Fibroblast of the aortic adventitia (primary cell): ENCODE measurements around the gene CTNNA2. TPM values are rescaled to one million over a fixed set of nuclear protein-coding genes. Genes with fewer than 3 reads are reported as not detected.
A peak's percentile ranks its signal among the peaks of the same experiment; 100 is the strongest.

Source experiments
- DNase-seq: peaks from one replicate; pipeline ENCODE4 v3.0.0-alpha.2; 2010; ENCODE audit warnings: low read depth
- H3K4me3 ChIP-seq: 2 replicates; pipeline ENCODE4 v1.5.1; 2011; ENCODE audit warnings: low read depth, mild to moderate bottlenecking, control low read depth, low read length, moderate library complexity
- CTCF ChIP-seq: IDR thresholded peaks from 2 replicates; pipeline ENCODE4 v1.5.1; 2011; ENCODE audit warnings: mild to moderate bottlenecking, low read length, control low read depth, inconsistent platforms; ENCODE audit not compliant: insufficient read depth
- total RNA-seq: library from RNA; depleted of rRNA; stranded (reverse); fragments of >200 nt; gene quantifications from 2 replicates; pipeline ENCODE4 v1.2.3, GENCODE V29; 2012; ENCODE audit warnings: low replicate concordance

The CTNNA2 gene
- total RNA-seq, 1 donor = 0.36 TPM

GRCh38 chr2:79713131-79713785, 200.4 kb downstream of the CTNNA2 start:
- TF ChIP-seq CTCF = no peak
- DNase-seq = no peak

GRCh38 chr2:79714283-79714682, 201.4 kb downstream of the CTNNA2 start:
- TF ChIP-seq CTCF = no peak
- no peak for DNase-seq
- H3K4me3 ChIP-seq = no peak overlapping the region

More at GRCh38 chr2:79713131-79713785, 200.4 kb downstream of the CTNNA2 start:
- H3K4me3 ChIP-seq = no peak overlapping the region

GRCh38 chr2:79715338-79715737, 202.5 kb downstream of the CTNNA2 start:
- TF ChIP-seq CTCF = no peak
- no peak overlapping the region for H3K4me3 ChIP-seq
- no peak for DNase-seq

GRCh38 chr2:79716266-79716665, 203.4 kb downstream of the CTNNA2 start:
- no peak overlapping the region for H3K4me3 ChIP-seq
- DNase-seq = no peak

GRCh38 chr2:79717364-79718007, 204.6 kb downstream of the CTNNA2 start:
- TF ChIP-seq CTCF = no peak
- no peak overlapping the region for H3K4me3 ChIP-seq
- DNase-seq = peak; percentile 52

More at GRCh38 chr2:79716266-79716665, 203.4 kb downstream of the CTNNA2 start:
- TF ChIP-seq CTCF = no peak

- DNase-seq = no peak
- no peak overlapping the region for H3K4me3 ChIP-seq
- no peak for TF ChIP-seq CTCF
Measured at GRCh38 chr2:79721061-79721460, 208.2 kb downstream of the CTNNA2 start.
